ENCODE results near the gene KIAA0825.

- no peak for TF ChIP-seq POLR2A (IDR thresholded peaks at IDR 0.05)
- TF ChIP-seq CTCF (IDR thresholded peaks at IDR 0.05), result no peak
- TF ChIP-seq EP300 (IDR thresholded peaks at IDR 0.05), result no peak
Measured at GRCh38 chr5:94197970-94198369, 420.4 kb downstream of the KIAA0825 start.

All from tibial nerve (tissue), 4 donors.